Esophagus muscularis mucosa (tissue), 4 donors: Measurements from ENCODE around the gene DNAH7.

Experiments used
- CTCF ChIP-seq, 3 experiments: fragments of 200-600 bp in 2 of 3; fragments of 450-650 bp in 1 of 3; sonication (generic) in 2 of 3; IDR thresholded peaks; one replicate each; pipeline ENCODE4 v1.5.1; 2017 to 2019; ENCODE audit warnings: antibody characterized with exemption in 3 of 3, mild to moderate bottlenecking in 2 of 3, moderate library complexity in 1 of 3
- EP300 ChIP-seq: sonication (generic); formaldehyde crosslinking; IDR thresholded peaks from one replicate; pipeline ENCODE4 v1.6.1; 2017; ENCODE audit warnings: antibody characterized with exemption
- POLR2A ChIP-seq: fragments of 450-650 bp; IDR thresholded peaks from one replicate; pipeline ENCODE4 v1.6.1; 2017; ENCODE audit warnings: antibody characterized with exemption, moderate library complexity, mild to moderate bottlenecking, low read depth
- POLR2AphosphoS5 ChIP-seq, 2 donors: sonication (generic); formaldehyde crosslinking; IDR thresholded peaks; one replicate each; pipeline ENCODE4 v1.6.1; 2017; ENCODE audit warnings: antibody characterized with exemption in 2 of 2

- TF ChIP-seq CTCF (IDR thresholded peaks at IDR 0.05) (no peak), POLR2AphosphoS5 (IDR thresholded peaks at IDR 0.05) (no peak), POLR2A (no peak), EP300 (no peak)
Observed at GRCh38 chr2:195805283-195805976, 263.2 kb downstream of the DNAH7 start.
